ENCODE results near the gene PCDHGA1.

GRCh38 chr5:141559461-141559860 lies 229.1 kb downstream of the PCDHGA1 start:
- TF ChIP-seq CTCF (IDR thresholded peaks at IDR 0.05; ENCODE audit: low read length) (no peak), EZH2 (optimal IDR thresholded peaks at IDR 0.05; ENCODE audit: low read depth, low read length) (no peak)
